ENCODE results near the gene ATP6V1B1.

The ATP6V1B1 gene

DNA sequence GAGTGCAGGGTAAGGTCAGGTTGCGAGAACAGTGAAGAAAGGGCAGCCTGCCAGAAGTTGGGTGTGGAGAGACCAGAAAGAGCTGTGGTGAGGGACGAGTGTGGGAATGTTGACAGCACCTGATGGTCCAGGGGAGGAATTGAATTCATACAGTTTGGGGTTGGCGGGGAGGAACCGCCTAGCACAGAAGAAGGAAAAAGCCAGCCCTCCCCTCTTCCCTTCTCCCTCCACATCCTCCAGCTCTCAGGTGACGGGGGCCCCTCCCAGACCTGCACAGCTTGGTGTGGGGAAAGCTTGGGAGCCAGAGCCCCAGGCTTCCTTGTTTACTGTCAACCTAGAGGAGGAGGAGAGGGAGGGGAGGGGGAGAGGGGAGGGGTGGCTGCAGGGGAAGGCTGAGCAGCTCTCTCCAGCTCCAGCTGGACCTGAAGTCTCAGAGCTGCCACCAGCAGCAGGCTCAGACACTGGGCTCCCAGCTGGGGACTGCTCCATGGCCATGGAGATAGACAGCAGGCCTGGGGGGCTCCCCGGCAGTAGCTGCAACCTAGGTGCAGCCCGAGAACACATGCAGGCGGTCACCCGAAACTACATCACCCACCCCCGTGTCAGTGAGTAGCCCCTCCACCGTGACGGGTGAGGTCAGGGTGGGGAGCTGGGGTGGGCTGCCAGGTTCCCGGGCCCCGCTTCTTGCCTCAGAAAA is at the start of gene ATP6V1B1:
TSS of gene ATP6V1B1 (plus strand) at position 433 of the 697 bp plus-strand sequence. CDS start at position 488, 55 bp downstream.
- no peak for DNase-seq (ENCODE audit: low spot score)

DNA sequence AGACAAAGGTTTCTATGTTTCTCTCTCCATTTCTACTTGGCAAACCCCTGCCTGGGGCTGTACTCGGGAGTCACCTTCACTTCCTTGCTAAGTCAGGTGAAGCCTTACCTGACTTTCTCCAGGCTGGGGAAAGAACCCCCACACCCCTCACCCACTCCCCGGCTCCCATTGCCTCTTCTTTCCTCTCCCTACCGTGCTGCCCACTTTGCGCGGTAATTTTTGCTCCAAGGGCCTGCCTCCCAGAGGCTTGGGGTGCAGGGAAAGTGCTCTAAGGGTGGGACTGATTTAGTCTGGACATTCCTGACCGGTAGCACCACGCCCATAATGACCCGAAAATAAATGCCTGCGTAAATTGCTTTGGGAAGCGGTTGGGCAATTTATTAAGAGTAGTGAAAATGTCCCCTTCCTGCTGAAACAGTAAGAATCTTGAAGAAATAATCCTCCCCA is 49.1 kb upstream of the ATP6V1B1 start:
- DNase-seq (ENCODE audit: low spot score): no peak

DNA sequence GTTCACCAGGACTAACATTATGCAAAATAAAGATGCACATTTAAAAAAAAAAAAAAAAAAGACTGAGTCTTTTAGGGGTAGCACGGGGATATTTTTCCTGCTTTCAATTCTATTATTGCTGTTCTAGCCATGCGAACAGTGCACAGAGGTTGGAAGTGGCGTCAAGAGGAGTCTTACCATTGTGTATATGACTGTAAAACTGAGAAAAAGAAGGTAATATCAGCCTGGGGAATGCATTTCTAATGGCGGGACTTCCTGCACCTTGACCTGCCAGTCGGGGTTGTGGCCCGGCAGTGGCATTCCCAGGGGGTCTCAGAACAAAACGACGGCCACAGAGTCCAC is 48.5 kb upstream of the ATP6V1B1 start:
- DNase-seq (ENCODE audit: low spot score): no peak

DNA sequence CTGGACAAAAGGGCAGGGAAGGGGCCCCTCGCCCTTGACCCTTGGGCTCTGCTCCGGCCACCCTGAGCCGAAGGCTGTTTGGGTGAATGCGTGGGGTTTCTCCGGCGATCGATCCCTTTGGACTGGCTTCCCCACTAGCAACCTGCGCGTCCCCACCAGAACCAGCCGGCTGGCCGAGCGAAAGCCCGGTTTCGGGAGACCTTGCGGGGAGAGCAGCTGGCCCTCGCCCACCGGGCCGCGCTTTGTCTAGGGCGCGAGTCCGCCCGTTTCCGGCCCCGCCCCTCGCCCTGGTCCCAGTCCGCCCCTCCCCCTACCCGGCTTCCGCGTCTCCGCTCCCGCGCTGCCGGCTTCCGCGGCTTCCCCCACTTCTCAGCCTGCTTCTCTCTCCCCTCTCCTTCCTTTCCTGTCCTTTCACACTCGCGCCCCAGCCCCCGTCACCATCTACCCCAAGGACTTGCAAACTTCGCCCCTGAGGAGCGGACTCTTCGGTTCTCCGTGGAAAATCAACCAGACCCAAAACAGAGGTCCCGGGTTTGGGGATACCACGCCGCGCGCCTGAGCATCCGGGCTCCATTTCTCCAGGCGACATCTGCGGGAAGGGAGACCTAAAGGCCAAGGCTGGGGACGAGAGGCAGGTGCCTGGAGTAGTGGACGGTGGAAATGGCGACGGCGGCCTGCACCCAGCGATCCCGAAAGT is 48.0 kb upstream of the ATP6V1B1 start:
- DNase-seq (ENCODE audit: low spot score): no peak

- no peak for DNase-seq (ENCODE audit: low spot score)
Measured at GRCh38 chr2:70888366-70888922, 47.3 kb upstream of the ATP6V1B1 start.

DNA sequence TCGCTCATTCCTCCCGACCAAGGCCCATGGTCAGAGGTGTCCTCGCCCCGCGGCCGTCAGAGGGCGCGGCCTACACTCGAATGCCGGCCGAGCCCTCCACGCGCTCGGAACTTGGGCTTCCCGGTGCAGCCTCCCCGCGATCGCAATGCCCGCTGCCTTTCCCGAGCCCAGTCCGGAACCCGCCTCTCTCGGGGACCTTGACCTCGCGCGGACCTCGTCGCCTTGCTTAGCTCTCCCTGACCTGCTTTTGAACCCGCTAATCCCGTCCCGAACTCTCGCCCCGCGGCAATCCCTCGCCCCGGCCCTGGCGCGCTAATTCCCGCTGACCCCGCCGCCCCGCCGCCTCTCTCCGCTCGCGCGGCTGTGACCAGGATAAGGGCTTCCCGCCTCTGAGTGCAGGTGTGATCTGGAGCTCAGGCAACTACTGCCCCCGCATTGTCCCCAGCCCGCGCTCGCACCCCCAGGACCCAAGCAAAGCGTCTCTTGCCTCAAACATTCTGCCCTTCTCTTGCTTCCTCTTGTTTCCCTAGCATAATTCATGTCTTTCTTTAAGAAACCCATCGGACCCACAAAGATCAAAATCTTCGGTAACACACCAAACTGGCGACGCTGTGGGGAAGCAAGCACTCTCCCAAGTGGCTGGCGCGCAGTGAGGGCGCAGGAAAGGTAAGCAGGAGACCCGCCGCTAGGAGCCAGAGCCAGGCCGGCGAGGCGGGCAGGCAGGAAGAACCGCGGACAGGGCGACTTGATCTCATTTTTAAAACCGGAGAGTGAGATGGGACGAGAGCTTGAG is 46.6 kb upstream of the ATP6V1B1 start:
- no peak for DNase-seq (ENCODE audit: low spot score)

- DNase-seq (ENCODE audit: low spot score): no peak
Measured at GRCh38 chr2:70889716-70890037, 46.0 kb upstream of the ATP6V1B1 start.

- DNase-seq (ENCODE audit: low spot score): no peak
Measured at GRCh38 chr2:70890469-70891065, 45.1 kb upstream of the ATP6V1B1 start.

DNA sequence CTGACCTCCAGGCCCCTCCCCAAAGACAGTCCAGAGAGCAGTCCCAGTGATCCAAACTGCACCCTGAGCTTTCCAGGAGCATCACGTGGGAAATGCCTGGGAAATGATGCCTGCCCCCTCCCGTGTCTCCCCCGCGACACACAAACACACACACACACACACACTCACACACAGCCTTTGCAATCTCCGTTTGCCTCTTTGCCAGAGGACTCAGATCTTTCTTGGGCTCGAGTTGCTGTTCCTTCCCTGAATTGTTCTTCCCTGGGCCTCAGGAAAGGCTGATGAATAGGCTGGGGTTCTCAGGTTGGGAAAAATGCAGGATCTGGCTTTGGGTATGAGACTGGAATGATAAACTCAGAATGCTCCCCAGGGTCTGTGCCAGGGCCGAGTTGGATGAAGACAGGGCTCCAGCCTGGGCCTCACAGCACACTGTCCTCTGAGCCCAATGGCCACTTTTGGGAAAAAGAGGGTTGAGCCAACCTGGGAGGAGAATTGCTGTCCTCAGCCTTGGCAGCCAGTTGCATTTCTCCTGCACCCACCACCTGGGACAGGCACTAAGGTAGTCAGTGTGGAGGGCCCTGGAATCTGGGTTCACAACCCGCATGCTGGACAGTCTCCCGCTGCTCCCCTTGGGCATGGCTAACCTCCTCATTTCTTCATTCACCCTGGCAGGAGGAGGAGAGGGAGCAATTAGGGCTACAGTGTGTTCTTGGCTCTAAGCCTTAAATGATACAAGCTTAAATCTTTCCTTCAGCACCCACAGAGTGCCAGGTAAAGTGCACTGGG is 43.9 kb upstream of the ATP6V1B1 start:
- no peak for DNase-seq (ENCODE audit: low spot score)

- no peak for DNase-seq (ENCODE audit: low spot score)
Measured at GRCh38 chr2:70892750-70893149, 43.0 kb upstream of the ATP6V1B1 start.

GRCh38 chr2:70893186-70893585 is 42.5 kb upstream of the ATP6V1B1 start:
- DNase-seq (ENCODE audit: low spot score): no peak

DNA sequence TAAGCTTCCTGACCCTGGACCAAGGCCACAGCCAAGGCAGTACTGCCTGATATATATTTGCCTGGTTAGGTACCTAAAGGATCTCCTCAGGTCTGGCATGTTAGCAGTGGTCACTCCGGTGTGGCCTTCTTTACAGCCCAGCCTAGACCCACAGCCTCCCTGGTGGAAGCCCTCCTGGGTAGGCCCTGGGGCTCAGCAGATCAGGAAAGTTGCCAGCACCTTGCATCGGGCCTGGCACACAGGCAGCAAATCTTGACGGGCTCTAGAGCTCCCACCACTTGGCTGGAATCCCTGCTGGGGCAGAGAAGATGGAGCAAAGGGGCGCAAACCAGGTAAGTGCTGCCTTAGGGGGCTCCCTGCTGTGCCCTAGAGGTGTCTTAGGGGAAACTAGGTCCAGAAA is 40.9 kb upstream of the ATP6V1B1 start:
- no peak for DNase-seq (ENCODE audit: low spot score)

DNA sequence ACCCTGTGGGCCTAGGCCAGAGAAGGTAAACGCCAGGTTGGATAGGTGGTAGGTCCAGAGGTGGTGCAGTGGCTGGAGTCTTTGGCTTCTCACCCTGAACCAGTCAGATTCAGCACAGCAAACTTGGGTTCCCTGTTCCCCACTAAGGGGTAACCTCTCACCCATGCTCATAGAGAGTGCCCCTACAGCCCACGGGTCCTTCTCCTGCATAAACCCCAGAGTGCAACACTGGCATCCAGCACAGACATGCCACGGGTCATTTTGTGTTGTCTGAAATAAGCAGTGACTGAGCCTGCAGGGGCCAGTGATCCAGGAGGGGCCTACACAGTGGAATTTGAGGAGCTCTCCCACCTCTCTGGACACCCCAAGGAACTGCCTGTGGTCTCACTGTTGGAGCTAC is 40.5 kb upstream of the ATP6V1B1 start:
- DNase-seq (ENCODE audit: low spot score): no peak

DNA sequence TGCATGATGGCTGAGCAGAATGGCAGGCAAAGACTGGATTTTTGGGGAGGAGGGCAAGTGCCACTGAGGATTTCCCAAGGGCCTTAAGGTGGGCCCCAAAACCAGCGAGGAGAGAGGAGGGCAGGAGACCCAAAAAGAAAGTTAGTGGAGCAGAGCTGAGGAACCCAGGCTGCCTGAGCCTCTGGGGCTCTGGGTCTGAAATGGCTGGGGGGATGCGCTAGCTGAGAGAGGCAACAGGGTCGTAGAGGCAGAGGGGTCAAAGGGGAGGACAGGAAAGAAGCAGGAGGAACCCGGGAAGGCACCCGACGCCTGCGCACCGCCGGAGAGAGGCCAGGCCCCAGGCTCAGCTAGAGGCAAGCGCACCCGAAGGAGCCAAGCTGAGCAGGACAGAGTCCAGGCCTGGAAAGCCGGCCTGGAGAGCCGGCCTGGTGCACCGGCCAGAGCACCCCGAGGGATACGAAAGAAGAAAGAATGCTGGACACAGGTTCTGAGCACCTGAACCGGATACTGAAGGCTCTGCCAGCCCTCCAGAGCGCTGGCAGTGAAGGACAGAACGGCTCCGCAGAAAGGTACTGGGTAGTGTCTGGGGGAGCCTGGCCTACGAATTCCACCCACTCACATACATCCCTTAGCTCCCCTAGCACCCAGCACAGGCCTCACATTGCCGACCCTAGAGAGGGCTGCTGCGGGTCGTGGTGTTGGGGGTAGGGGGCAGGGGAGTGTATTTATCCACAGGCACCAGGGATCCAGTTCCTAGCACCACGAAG is 39.5 kb upstream of the ATP6V1B1 start:
- DNase-seq (ENCODE audit: low spot score): no peak

- no peak for DNase-seq (ENCODE audit: low spot score)
Measured at GRCh38 chr2:70896765-70897202, 38.9 kb upstream of the ATP6V1B1 start.

GRCh38 chr2:70897203-70897976 is 38.3 kb upstream of the ATP6V1B1 start:
- no peak for DNase-seq (ENCODE audit: low spot score)

- no peak for DNase-seq (ENCODE audit: low spot score)
Measured at GRCh38 chr2:70897977-70898226, 37.8 kb upstream of the ATP6V1B1 start.

- DNase-seq (ENCODE audit: low spot score): no peak
Measured at GRCh38 chr2:70898363-70899240, 37.1 kb upstream of the ATP6V1B1 start.

Data from hematopoietic multipotent progenitor cell treated with erythropoietin and hydrocortisone succinate and interleukin-3 and kit ligand, for 15 days (in vitro differentiated cells).